Prostate gland (tissue), 2 donors: ENCODE data around the gene BCHE.

ENCODE experiments used
- CTCF ChIP-seq, 4 experiments: fragments of 200-600 bp in 2 of 4; fragments of 450-650 bp in 2 of 4; sonication (generic) in 2 of 4; IDR thresholded peaks; 1 replicate in 3 of 4; 2 replicates in 1 of 4; pipeline ENCODE4 v1.5.1; 2016 to 2019; ENCODE audit warnings: antibody characterized with exemption in 4 of 4, mild to moderate bottlenecking in 2 of 4, moderate library complexity in 2 of 4
- POLR2A ChIP-seq: fragments of 450-650 bp; IDR thresholded peaks from one replicate; pipeline ENCODE4 v1.6.1; 2016; ENCODE audit warnings: antibody characterized with exemption, mild to moderate bottlenecking

- no peak for TF ChIP-seq CTCF (IDR thresholded peaks at IDR 0.05)
- no peak for TF ChIP-seq POLR2A
Measured at GRCh38 chr3:165729756-165730155, 107.5 kb downstream of the BCHE start.
